Measurements from ENCODE around the gene AMFR.
A peak's percentile ranks its signal among the peaks of the same experiment; 100 is the strongest.

Gene AMFR

DNA sequence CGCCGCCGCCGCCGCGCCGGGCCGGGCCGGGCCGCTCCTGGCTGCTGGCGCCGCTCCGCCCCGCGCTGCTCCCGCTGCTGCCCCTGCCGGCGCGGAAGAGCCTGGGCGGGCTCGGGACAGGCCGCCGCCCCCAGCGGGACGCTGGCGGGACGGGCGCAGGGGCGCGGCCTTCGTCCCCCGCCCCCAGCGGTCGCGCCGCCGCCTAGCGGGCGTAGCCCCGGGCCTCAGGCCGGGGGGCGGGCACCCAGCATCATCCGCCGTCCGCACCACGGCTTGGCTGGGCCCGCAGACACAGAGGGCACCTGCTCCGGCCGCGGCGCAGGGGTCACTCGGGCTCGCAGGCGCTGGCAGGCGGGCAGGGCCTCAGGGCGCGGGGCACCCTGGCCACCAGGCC is at the start of gene AMFR:
AMFR (minus strand) TSS at position 107 of the 394 bp plus-strand sequence. CDS start 218 bp downstream, outside the sequence.
- peak; percentile 82 for DNase-seq

GRCh38 chr16:56470666-56471065 is 45.3 kb upstream of the AMFR start:
- DNase-seq: no peak

DNA sequence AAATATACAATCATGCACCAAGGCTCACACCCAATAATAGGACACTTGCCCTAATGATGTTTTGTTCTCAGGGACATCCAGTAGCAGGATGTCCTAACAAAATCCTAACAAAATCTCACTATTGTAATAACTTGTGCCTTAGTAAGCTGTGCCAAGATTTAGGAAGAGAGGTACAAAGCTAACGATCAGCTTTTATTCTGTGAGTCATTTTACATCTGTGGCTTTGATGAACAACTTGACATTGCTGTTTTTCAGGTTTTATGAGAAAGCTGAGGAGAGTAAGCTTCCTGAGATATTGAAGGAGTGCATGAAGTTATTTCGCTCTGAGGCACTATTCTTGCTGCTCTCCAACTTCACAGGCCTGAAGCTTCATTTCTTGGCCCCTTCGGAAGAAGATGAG is 44.9 kb upstream of the AMFR start:
- DNase-seq: no peak

GRCh38 chr16:56469748-56470147 is 44.4 kb upstream of the AMFR start:
- no peak for DNase-seq

GRCh38 chr16:56468800-56469199 is 43.5 kb upstream of the AMFR start:
- DNase-seq: no peak

DNA sequence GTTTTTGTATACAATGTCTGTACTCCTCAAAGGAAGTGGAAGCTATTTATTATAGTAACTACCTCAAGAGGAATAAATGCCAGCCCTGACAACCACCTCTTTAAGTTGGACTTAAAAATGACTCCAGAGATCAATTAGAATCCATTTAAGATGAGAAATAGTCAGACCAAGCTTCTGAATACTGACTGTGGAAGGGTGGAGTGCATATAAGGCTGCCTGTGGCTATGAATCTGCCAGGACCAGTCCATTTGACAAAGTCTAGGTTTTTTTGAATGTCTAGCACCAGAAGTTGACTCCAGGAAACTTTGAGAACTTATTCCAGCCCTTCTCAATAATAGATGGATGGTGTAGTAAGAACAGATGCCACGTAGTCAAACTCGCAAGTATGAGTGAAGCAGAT is 41.0 kb upstream of the AMFR start:
- no peak for DNase-seq

- no peak for DNase-seq
Measured at GRCh38 chr16:56463153-56463552, 37.8 kb upstream of the AMFR start.

DNA sequence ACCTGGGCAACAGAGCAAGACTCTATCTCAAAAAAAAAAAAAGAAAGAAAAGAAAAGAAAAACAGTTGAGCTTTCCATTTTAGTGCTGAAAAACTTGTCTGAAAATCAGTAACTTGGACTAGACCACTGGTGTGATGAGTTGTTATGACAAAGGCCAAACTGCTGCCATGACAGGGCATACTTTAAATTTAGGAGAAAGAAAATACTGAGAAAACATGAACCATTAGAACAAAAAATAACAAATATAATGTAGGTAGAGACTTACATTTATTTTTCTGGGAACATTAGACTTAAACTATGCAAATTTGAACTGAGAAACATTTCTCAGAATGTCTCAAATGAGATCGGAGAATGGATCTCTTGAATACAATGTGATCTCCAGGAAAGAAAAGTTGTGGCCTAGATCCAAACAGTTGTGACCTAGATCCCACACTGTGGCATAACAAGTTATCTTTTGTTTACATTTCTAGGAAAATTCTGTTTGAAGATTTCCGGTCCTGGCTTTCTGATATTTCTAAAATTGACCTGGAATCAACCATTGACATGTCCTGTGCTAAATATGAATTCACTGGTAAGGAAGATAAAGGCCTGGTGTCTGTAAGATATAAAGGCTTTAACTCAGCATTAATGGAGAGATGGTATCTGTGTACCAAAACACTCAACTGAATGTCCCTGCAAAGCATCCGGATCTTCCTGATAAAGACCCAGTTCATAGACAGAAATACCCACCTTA is 36.9 kb upstream of the AMFR start:
- no peak for DNase-seq

GRCh38 chr16:56460101-56460500 is 34.8 kb upstream of the AMFR start:
- no peak for DNase-seq

- no peak for DNase-seq
Measured at GRCh38 chr16:56457927-56458470, 32.7 kb upstream of the AMFR start.

DNA sequence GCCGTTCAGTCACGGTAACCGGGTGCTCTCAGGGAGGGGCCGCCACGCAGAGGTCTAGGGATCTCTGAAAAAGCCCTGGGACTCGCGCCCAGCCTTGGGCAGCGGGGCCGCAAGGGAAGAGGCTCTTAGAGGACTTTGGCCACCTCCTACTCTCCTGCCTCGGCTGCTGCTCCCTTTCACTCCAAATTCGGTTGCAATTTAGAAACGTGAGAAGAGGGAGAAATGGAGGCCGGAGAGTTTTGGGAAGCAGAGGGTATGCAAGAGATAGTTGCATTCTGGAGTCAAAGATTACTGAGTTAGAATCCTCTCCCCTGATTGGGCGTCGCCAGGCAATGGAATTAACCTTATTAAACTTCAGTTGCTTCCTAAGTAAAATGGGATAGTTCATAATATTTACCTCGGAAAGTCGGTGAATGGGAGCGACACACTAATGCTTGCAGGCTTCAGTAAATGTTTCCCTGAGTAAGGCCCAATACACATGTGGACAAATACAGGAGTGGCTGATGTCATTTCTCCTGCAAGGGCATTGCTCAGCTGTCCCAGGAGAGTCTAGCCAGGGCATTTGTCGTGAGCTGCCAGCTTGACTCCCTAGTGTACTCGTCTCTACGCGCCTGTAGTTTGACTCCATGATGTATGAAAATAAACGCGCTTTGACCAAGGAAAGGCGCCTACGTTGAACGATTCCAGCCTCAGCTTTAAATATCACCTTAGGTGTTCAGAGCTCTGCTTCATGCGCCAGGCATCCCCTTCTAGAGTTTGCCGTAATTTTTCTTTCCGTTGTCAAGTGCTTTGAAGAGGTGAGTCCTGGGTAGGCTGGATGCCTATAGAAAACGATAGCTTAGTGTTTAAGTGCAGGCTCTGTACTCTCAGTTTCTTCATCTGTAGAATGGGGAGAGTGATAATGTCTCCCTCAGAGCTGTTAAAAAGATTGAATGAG is 26.7 kb upstream of the AMFR start:
- peak; percentile 5 for DNase-seq

DNA sequence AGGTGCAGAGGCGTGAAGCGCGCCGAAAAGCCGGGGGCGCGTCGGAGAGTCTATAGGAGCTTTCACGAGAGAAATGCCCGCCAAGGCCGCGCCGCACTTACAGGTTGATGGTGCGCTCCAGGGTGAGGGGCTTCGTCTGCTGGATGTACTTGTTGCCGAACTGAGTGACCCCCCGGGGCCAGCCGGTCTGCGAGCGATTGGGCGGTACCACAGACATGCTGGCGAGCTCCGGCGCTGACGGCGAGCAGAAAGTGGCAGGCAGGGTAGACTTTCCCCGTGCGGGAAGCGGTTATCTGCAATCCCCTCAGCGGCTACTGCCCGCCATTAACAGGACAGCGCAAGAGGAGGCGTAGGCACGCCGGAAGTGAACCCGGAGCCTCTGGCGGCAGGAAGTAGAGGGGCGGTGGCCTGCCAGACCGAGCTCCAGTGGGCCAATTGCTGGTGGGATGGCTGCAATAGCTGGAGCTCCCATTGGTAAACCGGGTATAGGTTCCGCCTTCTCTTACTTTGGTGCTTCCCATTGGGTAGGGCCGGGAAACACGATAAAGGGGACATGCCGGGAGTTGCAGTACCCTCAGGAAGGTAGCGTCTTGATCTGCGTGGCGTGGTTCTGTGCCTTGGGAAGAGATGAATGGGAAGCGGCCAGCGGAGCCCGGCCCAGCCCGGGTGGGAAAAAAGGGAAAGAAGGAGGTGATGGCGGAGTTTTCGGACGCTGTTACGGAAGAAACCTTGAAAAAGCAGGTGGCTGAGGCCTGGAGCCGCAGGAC is 25.8 kb upstream of the AMFR start, which contains the start of the genes NUDT21 and OGFOD1:
NUDT21 (minus strand) TSS at position 347 of the 767 bp plus-strand sequence; CDS start at position 217, 130 bp downstream.
OGFOD1 (plus strand) TSS at position 569 of the 767 bp plus-strand sequence; CDS start at position 628, 59 bp downstream.
- DNase-seq: peak; percentile 95

DNA sequence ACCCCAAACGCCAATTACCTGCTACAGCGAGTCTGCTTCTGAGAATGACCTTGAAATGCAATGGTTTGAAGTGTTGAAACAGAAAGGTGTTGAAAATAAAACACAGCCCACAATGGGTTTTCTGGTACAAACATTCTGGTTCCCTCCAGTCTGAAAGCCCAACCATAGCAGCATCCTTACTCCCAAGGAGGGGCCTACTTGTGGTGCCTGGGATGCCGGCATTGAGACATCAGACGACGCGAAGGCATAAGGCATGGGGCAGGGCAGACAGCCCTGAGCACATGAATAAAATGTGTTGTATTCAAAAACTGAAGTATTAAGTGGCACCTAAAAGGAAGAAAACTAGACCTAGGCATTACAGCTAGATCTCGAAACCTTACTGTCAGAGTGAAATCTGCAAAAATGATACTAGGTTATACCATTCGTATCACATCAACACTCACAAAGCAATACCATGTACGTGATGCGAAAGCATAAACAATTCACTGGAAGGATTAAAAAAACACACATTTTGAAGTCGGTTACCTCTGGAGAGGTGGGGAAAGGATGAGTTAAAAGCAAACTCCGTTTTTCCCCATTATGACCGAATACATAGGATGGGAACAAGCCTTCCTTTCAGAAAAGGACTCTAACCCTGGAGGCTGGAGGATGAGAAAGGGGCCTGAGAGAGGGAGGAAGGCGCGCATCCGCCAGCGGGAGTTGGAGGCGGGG is 25.1 kb upstream of the AMFR start:
- no peak for DNase-seq

GRCh38 chr16:56448005-56448404 is 22.7 kb upstream of the AMFR start:
- DNase-seq: no peak

GRCh38 chr16:56447286-56447685 is 21.9 kb upstream of the AMFR start:
- no peak for DNase-seq

GRCh38 chr16:56438038-56438437 is 12.7 kb upstream of the AMFR start:
- no peak for DNase-seq

DNA sequence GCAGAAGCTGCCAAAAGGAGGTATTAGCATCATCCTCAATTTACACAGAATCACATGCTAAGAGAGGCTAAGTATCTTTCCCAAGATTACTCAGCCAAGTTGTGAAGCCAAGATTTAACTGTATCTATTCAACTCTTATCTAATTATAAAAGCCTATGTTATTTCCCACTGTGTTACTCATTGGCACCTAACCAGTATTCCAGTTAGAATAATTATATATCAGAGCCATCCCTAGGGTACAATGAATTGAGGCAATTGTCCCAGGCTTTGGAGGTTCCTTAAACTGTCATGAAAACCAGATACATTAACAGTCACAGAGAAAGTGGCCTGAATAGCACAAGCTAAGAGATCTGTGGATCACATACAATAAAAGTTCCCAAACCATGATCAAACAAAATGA is 10.9 kb upstream of the AMFR start:
- no peak for DNase-seq

DNA sequence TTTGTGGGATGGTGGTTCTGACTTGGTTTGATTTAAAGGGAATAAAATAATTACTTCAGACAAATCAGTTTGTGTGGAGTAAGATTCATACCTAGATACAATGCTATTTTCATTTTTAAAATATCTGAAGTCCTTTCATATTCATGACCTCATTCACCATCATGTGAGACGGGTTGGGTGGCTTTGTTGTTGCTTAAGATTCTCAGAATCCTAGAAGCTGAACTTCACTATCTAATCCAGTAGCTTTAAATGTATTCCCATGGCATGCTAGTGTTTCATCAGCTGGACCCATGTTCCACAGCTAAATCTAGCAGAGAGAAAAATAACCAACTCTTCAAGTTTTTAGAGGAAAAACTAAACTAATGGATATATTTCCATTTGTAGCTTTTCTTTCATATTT is 2.7 kb upstream of the AMFR start:
- no peak for DNase-seq

DNA sequence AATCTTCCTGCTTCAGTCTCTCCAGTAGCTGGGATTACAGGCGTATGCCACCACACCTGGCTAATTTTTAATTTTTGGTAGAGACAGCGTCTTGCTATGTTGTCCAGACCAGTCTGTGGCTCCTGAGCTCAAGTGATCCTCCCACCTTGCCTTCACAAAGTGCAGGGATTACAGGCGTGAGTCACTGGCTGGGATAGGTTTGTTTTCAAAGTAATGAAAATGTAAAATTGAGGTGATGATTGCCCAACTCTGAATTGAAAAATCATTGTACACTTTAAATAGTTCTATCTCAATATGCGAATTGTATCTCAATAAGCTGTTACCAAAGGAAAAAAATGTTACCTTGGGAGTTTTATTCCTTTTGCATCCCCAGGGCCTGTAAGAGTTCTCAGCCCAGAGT is 1.2 kb upstream of the AMFR start:
- DNase-seq: no peak

DNA sequence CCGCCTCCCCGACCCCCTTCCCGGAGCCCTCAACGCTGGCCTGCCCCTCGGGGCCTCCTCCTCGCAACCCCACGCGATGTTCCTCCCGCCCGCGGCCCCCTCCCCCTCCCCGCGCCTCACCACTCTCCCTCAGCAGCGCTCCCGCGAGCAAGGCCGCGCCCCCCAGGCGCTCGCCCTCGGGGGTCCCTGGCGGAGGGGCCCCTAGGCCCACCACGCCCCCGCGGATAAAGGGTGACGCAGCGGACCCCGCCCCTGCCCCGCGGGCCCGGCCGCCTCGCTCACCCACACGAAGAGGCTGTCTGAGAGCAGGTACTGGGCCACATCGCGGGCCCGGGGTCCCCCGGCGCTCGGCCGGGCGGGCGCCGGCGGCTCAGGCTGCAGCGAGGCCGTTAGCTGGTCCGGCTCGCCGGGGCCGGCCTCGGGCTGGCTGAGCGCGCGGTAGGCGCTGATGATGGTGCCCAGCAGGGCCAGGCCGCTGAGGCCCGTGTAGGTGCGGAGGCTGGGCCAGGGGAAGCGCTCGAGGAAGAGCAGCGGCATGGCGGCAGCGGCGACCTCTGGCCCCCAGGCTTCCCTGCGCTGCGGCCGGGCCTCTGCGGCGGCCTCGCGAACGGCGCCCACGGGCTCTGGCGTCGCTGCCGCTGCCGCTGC is 430 bp downstream of the AMFR start:
- peak; percentile 37 for DNase-seq

DNA sequence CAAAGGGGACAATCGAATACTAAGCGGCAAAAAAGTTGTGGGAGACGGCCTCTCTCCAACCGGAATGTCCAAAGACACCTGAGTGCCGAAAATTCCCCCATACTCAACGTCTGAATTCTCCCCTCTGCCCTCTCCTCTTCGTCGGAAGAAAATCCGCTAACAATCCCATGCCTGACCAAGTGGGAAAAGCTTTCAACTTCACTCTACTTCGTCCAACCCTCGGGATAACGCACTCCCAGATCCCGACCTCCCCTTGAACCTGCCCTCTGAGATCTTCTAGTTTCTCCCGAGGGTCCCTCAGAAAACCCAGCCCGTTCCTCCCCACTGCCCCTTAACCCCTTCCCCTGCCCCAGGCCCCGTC is 961 bp downstream of the AMFR start:
- no peak for DNase-seq

Data from CD4-positive, alpha-beta T cell treated with Interleukin-12 subunit alpha and Interleukin-12 subunit beta, for 1 hour (primary cell).